NB4 (cell line): ENCODE measurements around the gene JDP2.

Experiments
- MYC ChIP-seq: IDR thresholded peaks from 2 replicates; pipeline ENCODE4 v1.6.1; 2011; ENCODE audit warnings: low read depth, low read length
- POLR2A ChIP-seq: IDR thresholded peaks from 2 replicates; pipeline ENCODE4 v1.6.1; 2011; ENCODE audit warnings: mild to moderate bottlenecking; ENCODE audit not compliant: insufficient read length; ENCODE audit errors: extremely low read depth
- TF ChIP-seq, protein P1 (sequence below): IDR thresholded peaks from one replicate; pipeline ENCODE4 v1.5.1; 2012; ENCODE audit warnings: low read depth, low read length
- TF ChIP-seq, protein P2 (sequence below): IDR thresholded peaks from 2 replicates; pipeline ENCODE4 v1.6.1; 2011; ENCODE audit warnings: low read depth, low read length

DNA sequence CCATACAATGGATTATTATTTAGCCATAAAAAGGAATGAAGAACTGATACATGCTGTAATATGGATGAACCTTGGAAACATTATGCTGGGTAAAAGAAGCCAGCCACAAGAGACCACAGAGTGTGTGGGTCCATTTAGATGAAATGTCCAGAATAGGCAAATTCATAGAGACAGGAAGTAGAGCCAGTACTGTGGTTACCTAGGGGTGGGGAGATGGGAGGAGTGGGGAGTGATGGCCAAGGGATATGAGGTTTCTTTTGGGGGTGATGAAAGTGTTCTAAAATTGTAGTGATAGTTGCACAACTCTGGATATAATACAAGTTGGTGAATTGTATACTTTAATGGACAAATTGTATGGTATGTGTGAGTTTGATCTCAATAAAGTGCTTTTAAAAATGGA is 18.6 kb downstream of the JDP2 start:
- TF ChIP-seq, protein P1, sequence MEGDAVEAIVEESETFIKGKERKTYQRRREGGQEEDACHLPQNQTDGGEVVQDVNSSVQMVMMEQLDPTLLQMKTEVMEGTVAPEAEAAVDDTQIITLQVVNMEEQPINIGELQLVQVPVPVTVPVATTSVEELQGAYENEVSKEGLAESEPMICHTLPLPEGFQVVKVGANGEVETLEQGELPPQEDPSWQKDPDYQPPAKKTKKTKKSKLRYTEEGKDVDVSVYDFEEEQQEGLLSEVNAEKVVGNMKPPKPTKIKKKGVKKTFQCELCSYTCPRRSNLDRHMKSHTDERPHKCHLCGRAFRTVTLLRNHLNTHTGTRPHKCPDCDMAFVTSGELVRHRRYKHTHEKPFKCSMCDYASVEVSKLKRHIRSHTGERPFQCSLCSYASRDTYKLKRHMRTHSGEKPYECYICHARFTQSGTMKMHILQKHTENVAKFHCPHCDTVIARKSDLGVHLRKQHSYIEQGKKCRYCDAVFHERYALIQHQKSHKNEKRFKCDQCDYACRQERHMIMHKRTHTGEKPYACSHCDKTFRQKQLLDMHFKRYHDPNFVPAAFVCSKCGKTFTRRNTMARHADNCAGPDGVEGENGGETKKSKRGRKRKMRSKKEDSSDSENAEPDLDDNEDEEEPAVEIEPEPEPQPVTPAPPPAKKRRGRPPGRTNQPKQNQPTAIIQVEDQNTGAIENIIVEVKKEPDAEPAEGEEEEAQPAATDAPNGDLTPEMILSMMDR = no peak
- TF ChIP-seq POLR2A (no peak), MYC (no peak)
- TF ChIP-seq, protein P2, sequence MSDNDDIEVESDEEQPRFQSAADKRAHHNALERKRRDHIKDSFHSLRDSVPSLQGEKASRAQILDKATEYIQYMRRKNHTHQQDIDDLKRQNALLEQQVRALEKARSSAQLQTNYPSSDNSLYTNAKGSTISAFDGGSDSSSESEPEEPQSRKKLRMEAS = no peak
